ENCODE measurements around the gene CBX1.
"Not testable (repeated sequence)": the region's sequence is repeated elsewhere in the genome, so short reads cannot be mapped to it uniquely, and the experiment has no call there.

The CBX1 gene

DNA sequence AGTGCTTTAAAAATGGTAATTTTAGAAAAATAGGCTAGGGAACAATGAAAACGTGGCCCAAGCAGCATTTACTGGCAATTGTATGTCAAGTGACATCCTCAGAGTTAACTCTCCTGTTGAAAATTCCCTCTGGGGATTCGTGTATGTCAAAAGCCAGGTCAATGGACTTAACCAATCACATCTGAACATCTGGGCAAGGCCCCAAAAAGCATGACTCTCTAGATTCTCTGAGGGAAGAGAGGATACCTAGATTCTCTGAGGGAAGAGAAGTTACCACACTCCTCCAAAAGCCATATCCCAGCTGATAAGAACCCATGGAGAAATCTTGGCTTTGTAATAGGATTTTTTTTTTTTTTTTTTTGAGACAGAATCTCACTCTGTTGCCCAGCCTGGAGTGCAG lies 29.6 kb downstream of the CBX1 start:
- no peak overlapping the region for H3K4me3 ChIP-seq (ENCODE audit: low read depth, low read length)
- TF ChIP-seq, protein P1, sequence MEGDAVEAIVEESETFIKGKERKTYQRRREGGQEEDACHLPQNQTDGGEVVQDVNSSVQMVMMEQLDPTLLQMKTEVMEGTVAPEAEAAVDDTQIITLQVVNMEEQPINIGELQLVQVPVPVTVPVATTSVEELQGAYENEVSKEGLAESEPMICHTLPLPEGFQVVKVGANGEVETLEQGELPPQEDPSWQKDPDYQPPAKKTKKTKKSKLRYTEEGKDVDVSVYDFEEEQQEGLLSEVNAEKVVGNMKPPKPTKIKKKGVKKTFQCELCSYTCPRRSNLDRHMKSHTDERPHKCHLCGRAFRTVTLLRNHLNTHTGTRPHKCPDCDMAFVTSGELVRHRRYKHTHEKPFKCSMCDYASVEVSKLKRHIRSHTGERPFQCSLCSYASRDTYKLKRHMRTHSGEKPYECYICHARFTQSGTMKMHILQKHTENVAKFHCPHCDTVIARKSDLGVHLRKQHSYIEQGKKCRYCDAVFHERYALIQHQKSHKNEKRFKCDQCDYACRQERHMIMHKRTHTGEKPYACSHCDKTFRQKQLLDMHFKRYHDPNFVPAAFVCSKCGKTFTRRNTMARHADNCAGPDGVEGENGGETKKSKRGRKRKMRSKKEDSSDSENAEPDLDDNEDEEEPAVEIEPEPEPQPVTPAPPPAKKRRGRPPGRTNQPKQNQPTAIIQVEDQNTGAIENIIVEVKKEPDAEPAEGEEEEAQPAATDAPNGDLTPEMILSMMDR (IDR thresholded peaks at IDR 0.05; ENCODE audit: borderline replicate concordance, insufficient read depth, low read depth, low read length): no peak

DNA sequence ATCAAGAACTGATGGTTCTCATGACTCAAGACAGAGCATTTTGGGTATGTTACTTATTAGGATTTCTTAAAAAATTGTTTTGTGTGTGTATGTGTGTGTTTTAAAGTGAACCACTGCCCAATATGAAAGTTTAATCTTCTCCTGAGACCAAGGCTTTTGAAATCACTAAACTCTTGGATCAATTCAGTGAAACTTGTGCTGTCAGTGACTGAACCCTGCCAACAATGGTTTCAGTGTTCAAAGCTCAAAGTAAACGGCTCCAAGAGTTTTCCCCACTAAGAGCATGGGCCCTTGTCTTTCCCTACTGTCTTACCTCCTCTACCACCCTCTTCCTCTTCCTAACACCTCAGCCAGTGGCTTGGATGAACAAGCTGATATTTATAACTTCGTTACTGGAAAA lies 31.1 kb downstream of the CBX1 start:
- TF ChIP-seq, protein P1 (IDR thresholded peaks at IDR 0.05; ENCODE audit: borderline replicate concordance, insufficient read depth, low read depth, low read length): no peak
- H3K4me3 ChIP-seq (ENCODE audit: low read depth, low read length): no peak overlapping the region

DNA sequence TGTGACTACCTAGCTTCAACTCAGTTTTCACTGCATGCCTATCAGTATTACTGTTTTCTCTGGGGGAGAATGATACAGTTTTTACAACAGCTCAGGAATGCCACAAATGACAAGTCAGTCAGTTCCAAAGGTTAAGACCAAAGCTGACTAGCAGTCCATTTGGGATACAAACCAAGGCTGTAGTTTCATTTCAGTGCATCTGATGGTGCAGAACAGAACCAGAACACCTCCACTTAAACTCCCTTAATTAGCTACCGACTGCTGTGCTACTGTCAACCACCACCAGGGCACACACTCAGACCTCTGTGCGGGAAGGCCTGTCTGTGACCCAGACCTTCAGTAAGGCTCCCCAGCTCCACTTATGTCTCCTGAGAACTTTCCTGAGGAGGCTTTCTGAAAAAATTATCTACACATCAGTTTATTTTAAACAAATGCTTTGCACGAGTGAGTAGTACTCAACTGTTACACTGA lies 32.8 kb downstream of the CBX1 start:
- H3K4me3 ChIP-seq (ENCODE audit: low read depth, low read length): no peak overlapping the region
- TF ChIP-seq, protein P1 (IDR thresholded peaks at IDR 0.05; ENCODE audit: borderline replicate concordance, insufficient read depth, low read depth, low read length): peak; percentile 47

DNA sequence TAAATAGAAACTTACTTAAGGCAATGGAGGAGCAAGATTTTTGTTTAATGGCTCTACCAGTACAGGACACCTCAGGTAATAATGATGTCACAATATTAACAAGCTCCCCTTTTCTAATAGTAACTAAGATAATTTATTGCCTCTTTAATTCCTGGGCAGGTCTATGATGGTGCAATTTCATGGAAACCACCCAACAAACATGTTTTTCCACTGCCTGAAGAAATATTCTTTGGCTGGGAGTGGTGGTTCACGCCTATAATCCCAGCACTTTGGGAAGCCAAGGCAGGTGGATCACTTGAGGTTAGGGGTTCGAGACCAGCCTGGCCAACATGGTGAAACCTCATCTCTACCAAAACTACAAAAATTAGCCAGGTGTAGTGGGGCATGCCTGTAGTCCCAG lies 33.5 kb downstream of the CBX1 start:
- not testable (repeated sequence) for H3K4me3 ChIP-seq (ENCODE audit: low read depth, low read length)

DNA sequence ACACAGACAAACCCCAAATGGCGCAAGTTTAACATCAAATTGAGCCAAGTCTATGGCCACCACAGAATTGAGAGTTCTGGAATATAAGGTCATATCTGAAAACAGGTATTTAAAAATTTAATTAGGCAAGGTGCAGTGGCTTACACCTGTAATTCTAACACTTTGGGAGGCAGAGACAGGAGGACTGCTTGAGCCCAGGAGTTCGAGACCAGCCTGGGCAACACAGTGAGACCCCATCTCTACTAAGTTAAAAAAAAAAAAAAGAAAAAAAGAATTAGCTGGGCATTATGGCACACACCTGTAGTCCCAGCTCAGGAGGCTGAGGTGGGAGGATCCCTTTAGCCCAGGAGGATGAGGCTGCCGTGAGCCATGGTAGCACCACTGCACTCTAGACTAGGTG lies 34.0 kb downstream of the CBX1 start:
- H3K4me3 ChIP-seq (ENCODE audit: low read depth, low read length): no peak overlapping the region
- TF ChIP-seq, protein P1 (IDR thresholded peaks at IDR 0.05; ENCODE audit: borderline replicate concordance, insufficient read depth, low read depth, low read length): no peak

DNA sequence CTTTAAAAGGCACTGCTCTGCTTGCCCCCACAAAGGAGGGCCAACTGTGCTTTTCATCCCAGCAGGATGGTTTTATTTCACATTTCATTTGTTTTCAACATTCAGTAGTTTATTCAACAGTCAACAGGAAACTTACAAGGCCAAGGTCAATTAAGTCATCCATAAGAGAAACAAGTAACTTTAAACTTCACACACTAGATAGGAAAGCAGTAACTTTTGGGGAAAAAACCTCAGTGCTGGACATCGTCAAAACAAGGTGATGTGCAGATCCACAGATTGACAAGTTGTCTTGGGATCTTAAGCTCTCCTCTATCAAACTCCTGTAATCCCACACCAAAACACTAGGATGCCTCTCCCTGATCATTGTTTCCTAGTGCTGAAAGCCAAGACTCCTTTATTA lies 34.6 kb downstream of the CBX1 start:
- TF ChIP-seq, protein P1 (IDR thresholded peaks at IDR 0.05; ENCODE audit: borderline replicate concordance, insufficient read depth, low read depth, low read length): no peak
- no peak overlapping the region for H3K4me3 ChIP-seq (ENCODE audit: low read depth, low read length)

DNA sequence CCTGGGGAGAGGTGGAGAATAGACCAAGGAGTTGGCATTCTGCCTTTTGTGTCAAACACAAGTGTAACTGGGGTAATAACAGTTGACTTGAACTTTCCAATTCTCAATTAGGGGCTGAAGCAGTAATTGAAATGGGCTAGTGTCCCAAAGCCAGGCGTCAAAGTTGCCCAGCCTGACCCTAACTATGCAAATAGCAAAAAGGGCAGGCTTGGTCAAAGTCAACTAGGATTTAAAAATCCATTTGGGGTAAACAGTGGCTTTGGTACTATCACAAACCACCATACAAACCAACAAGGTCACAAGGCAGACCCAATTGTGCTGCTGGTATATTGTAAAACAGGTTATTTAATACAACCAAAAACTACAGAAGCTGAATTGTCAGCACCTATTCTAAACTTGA lies 35.1 kb downstream of the CBX1 start:
- TF ChIP-seq, protein P1 (IDR thresholded peaks at IDR 0.05; ENCODE audit: borderline replicate concordance, insufficient read depth, low read depth, low read length): no peak

DNA sequence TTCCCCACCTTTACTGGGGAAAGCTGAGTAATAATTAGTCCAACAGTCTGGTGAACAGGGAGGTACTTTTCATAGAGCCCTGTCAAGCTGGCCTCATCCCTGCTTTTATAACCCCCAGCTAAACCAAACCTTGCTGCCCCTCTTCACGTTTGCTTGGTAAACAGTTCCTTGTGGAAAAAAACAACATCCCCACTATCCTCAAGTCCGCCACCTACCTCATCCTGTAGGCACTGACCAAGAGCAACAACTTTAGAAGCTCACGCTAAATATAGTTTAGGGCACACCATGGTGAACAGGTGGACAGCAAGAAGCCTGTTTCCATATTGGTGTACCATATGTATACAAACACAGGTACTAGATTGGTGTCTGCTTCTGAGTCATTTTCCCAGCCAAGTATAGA lies 36.6 kb downstream of the CBX1 start:
- no peak overlapping the region for H3K4me3 ChIP-seq (ENCODE audit: low read depth, low read length)
- TF ChIP-seq, protein P1 (IDR thresholded peaks at IDR 0.05; ENCODE audit: borderline replicate concordance, insufficient read depth, low read depth, low read length): no peak

More for the DNA sequence above, 35.1 kb downstream of the CBX1 start:
- H3K4me3 ChIP-seq (ENCODE audit: low read depth, low read length): no peak overlapping the region
